ENCODE data around the gene CWC27. TPM values are rescaled to one million over a fixed set of nuclear protein-coding genes. Genes with fewer than 3 reads are reported as not detected.

CWC27 gene
- total and polyA plus RNA-seq, 10 donors: 11.1 to 22.1 (median 15.9) TPM

DNA sequence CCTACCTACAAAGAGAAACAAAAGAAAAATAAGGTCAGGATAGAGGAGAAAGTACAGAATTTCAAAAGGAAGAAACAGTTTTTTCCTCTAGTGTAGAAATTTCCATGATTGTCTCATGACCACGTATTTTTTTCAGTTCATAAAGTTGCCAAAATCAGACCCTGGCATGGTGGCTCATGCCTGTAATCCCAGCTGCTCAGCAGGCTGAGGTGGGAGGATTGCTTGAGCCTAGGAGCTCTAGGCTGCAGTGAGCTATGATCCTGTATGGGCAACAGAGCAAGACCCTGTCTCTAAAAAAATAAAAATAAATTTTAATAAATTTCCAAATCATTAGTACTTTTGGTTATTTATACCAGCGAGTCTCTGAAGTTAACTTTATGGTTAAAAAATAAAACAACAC is 37.8 kb downstream of the CWC27 start:
- no peaks in the 10 kb centered on the region for H3K9me3 ChIP-seq
- TF ChIP-seq, protein P1, sequence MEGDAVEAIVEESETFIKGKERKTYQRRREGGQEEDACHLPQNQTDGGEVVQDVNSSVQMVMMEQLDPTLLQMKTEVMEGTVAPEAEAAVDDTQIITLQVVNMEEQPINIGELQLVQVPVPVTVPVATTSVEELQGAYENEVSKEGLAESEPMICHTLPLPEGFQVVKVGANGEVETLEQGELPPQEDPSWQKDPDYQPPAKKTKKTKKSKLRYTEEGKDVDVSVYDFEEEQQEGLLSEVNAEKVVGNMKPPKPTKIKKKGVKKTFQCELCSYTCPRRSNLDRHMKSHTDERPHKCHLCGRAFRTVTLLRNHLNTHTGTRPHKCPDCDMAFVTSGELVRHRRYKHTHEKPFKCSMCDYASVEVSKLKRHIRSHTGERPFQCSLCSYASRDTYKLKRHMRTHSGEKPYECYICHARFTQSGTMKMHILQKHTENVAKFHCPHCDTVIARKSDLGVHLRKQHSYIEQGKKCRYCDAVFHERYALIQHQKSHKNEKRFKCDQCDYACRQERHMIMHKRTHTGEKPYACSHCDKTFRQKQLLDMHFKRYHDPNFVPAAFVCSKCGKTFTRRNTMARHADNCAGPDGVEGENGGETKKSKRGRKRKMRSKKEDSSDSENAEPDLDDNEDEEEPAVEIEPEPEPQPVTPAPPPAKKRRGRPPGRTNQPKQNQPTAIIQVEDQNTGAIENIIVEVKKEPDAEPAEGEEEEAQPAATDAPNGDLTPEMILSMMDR (IDR thresholded peaks at IDR 0.05 in 8 of 11, conservative IDR thresholded peaks at IDR 0.05 in 3 of 11): no peak
- TF ChIP-seq POLR2A (IDR thresholded peaks at IDR 0.05) (no peak), POLR2AphosphoS5 (IDR thresholded peaks at IDR 0.05) (no peak)
- no peak overlapping the region for H3K4me3 ChIP-seq
- H3K4me1 ChIP-seq: no peaks in the 10 kb centered on the region
- no peaks in the 10 kb centered on the region for H3K27me3 ChIP-seq (replicated peaks in 1 of 7)
- no peak for DNase-seq
- intact Hi-C loops (cut with DNase I; ENCODE audit: low total_unique reads): no loop called here
- WGBS, 5 donors: 88 to 96% (median 93%) methylated on average over 2 of the region's 2 CpGs
- no peak overlapping the region for H3K27ac ChIP-seq
- peaks cover 0 to 86% (median 22%) of the 10 kb centered on the region in 6 donors for H3K36me3 ChIP-seq

DNA sequence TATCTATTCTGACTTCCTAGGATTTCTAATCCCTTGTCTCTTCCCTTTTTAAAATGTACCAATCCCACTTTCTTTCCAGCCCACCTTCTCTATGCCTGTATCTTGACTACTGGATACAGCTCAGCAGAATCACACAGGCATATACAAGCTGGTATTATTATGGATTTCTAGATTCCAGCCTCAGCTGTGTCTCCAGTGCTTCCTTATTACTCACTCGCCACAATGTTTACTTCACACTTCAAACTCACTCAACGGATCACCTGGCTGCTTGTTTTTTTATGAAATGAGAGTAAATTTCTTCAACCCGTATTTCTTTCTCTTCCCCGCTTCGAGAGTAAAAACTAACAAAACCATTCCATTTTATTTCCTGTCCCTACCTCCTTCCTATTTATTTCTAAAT is 38.8 kb downstream of the CWC27 start:
- H3K36me3 ChIP-seq: peaks cover 0 to 76% (median 22%) of the 10 kb centered on the region in 6 donors
- no peak overlapping the region for H3K4me3 ChIP-seq
- no peak for TF ChIP-seq POLR2AphosphoS5 (IDR thresholded peaks at IDR 0.05)
- no peak for TF ChIP-seq POLR2A (IDR thresholded peaks at IDR 0.05)
- TF ChIP-seq, protein P1 (IDR thresholded peaks at IDR 0.05 in 8 of 11, conservative IDR thresholded peaks at IDR 0.05 in 3 of 11): no peak
- intact Hi-C loops (cut with DNase I; ENCODE audit: low total_unique reads): no loop called here
- WGBS, 5 donors: 89 to 96% (median 94%) methylated on average over 5 of the region's 5 CpGs
- H3K27me3 ChIP-seq (replicated peaks in 1 of 7): no peaks in the 10 kb centered on the region
- H3K27ac ChIP-seq: no peak overlapping the region
- no peaks in the 10 kb centered on the region for H3K4me1 ChIP-seq
- H3K9me3 ChIP-seq: no peaks in the 10 kb centered on the region
- DNase-seq: no peak

DNA sequence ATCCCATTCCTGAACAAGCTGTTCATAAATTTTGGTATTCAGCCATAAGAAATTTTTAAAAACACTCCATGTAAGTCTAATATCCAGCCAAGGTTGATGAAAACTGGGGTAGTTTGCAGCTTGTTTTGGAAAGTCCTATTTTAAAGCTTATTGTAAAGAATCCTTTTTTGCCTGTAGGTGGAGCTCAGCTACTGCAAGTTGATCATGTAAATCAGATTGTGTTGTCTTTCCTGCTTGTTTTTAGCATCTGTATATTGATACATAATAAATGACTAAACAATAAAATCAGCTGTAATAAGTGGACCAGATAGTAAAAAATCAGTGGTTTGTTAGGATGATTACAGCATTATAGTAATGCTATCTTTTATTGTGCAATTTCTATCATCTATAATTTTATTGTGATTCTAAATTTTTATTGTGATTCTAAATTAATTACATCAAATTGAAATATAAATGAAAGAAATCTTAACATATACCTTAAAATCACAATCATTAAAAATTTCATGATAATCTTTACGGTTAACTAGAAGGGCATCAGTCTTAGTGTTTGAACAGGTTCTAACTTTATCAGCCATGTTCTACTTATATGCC is 42.4 kb downstream of the CWC27 start:
- Histone ChIP-seq H3K4me3 (no peak overlapping the region), H3K9me3 (no peaks in the 10 kb centered on the region), H3K27me3 (replicated peaks in 1 of 7) (no peaks in the 10 kb centered on the region), H3K27ac (no peak overlapping the region), H3K4me1 (peaks cover 0 to 4% (median 0%) of the 10 kb centered on the region in 6 donors), H3K36me3 (peaks cover 0 to 54% (median 12%) of the 10 kb centered on the region in 6 donors)
- WGBS, 5 donors: 83 to 95% (median 92%) methylated on average over 1 of the region's 1 CpG
- intact Hi-C loops (cut with DNase I; ENCODE audit: low total_unique reads): loop anchor here (5.0 kb wide), 1 partner anchor 671 kb away; the partner anchor contains the start of gene ADAMTS6
- TF ChIP-seq POLR2A (IDR thresholded peaks at IDR 0.05): no peak
- TF ChIP-seq, protein P1 (IDR thresholded peaks at IDR 0.05 in 8 of 11, conservative IDR thresholded peaks at IDR 0.05 in 3 of 11): peak; percentile 21 to 69 (median 56)
- no peak for DNase-seq

DNA sequence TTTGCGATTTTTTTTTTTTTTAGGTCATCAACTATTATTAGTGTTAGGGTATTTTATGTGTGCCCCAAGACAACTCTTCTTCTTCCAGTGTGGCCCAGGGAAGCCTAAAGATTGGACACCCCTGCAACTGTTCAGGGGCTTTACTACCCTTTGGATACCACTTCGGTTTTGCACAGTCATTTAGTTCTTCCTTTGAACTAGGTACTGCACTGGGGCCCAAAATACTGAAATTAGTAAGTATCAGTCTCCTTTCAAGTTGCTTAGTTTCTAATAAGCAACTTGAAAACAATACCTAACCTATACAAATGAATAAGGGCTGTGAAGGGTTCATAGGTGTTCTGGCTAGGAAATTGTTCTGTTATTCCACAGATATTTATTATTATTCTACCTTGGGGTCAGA is 45.3 kb downstream of the CWC27 start:
- intact Hi-C loops (cut with DNase I; ENCODE audit: low total_unique reads): loop anchor here (5.0 kb wide), 1 partner anchor 668 kb away; the partner anchor contains the start of gene ADAMTS6
- 63 to 79% (median 75%) methylated on average over 2 of the region's 2 CpGs for WGBS, 5 donors
- TF ChIP-seq, protein P1 (IDR thresholded peaks at IDR 0.05 in 8 of 11, conservative IDR thresholded peaks at IDR 0.05 in 3 of 11): no peak
- TF ChIP-seq POLR2AphosphoS5 (IDR thresholded peaks at IDR 0.05) (no peak), POLR2A (IDR thresholded peaks at IDR 0.05) (no peak)

More for the DNA sequence above, 45.3 kb downstream of the CWC27 start:
- Histone ChIP-seq H3K4me1 (peaks cover 0 to 9% (median 2%) of the 10 kb centered on the region in 6 donors), H3K27me3 (replicated peaks in 1 of 7) (no peaks in the 10 kb centered on the region), H3K4me3 (no peak overlapping the region), H3K27ac (no peak overlapping the region), H3K36me3 (peaks cover 0 to 35% (median 3%) of the 10 kb centered on the region in 6 donors), H3K9me3 (no peaks in the 10 kb centered on the region)
- DNase-seq: no peak

Measured in spleen (tissue), 11 donors.